Gastroesophageal sphincter (tissue), 4 donors: Measurements from ENCODE around the gene SDR42E1. TPM values are rescaled to one million over a fixed set of nuclear protein-coding genes. Genes with fewer than 3 reads are reported as not detected.
"Not testable (repeated sequence)": the region's sequence is repeated elsewhere in the genome, so short reads cannot be mapped to it uniquely, and the experiment has no call there.

Experiments
- ATAC-seq: fragments of 150-250 bp; one replicate; pipeline ENCODE4 v1.9.1; 2016; ENCODE audit warnings: mild to moderate bottlenecking, moderate library complexity
- H3K27ac ChIP-seq, 4 donors: fragments of 200-600 bp; sonication (generic) in 3 of 4; 1 replicate in 3 of 4; 2 replicates in 1 of 4; pipeline ENCODE4 v1.5.1; 2016 to 2019
- H3K27me3 ChIP-seq: fragments of 200-600 bp; sonication (generic); one replicate; pipeline ENCODE4 v1.5.1; 2019
- H3K36me3 ChIP-seq, 2 donors: fragments of 200-600 bp; sonication (generic); one replicate each; pipeline ENCODE4 v1.5.1; 2019; ENCODE audit warnings: control low read depth in 1 of 2
- H3K4me1 ChIP-seq, 3 donors: fragments of 200-600 bp; sonication (generic); 1 replicate in 2 of 3; 2 replicates in 1 of 3; pipeline ENCODE4 v1.5.1; 2016 to 2019; ENCODE audit warnings: control low read depth in 2 of 3
- H3K4me3 ChIP-seq, 2 donors: fragments of 200-600 bp; sonication (generic); one replicate each; pipeline ENCODE4 v1.5.1; 2019; ENCODE audit warnings: mild to moderate bottlenecking in 1 of 2, moderate library complexity in 1 of 2
- H3K9me3 ChIP-seq, 3 donors: fragments of 200-600 bp; sonication (generic); one replicate each; pipeline ENCODE4 v1.5.1; 2017 to 2019; ENCODE audit warnings: control low read depth in 2 of 3
- EP300 ChIP-seq: sonication (generic); formaldehyde crosslinking; IDR thresholded peaks from one replicate; pipeline ENCODE4 v1.6.1; 2017; ENCODE audit warnings: antibody characterized with exemption, mild to moderate bottlenecking
- POLR2A ChIP-seq, 2 donors: fragments of 450-650 bp; IDR thresholded peaks; one replicate each; pipeline ENCODE4 v1.6.1; 2017; ENCODE audit warnings: antibody characterized with exemption in 2 of 2, mild to moderate bottlenecking in 2 of 2, moderate library complexity in 1 of 2
- POLR2AphosphoS5 ChIP-seq: sonication (generic); formaldehyde crosslinking; IDR thresholded peaks from one replicate; pipeline ENCODE4 v1.6.1; 2017; ENCODE audit warnings: antibody characterized with exemption
- whole genome bisulfite sequencing, 2 donors: methylation state at CpG; one replicate each; pipeline ENCODE4 v1.1.5; 2018; ENCODE audit warnings: low coverage in 1 of 2; 5-methylcytosine and 5-hydroxymethylcytosine counted together
- total RNA-seq, 4 donors: library from RNA; depleted of rRNA; stranded (reverse); fragments of >200 nt; gene quantifications; one replicate each; pipeline ENCODE4 v1.1.0, GENCODE V29; 2016
- TF ChIP-seq, protein P1 (sequence below), 4 experiments: fragments of 200-600 bp in 2 of 4; fragments of 450-650 bp in 2 of 4; sonication (generic) in 1 of 4; IDR thresholded peaks; one replicate each; pipeline ENCODE4 v1.5.1; 2017 to 2019; ENCODE audit warnings: antibody characterized with exemption in 4 of 4, mild to moderate bottlenecking in 2 of 4, moderate library complexity in 2 of 4

SDR42E1 gene
- total RNA-seq, 4 donors from 2014 or later: 0.62 to 2.1 (median 1.7) TPM

DNA sequence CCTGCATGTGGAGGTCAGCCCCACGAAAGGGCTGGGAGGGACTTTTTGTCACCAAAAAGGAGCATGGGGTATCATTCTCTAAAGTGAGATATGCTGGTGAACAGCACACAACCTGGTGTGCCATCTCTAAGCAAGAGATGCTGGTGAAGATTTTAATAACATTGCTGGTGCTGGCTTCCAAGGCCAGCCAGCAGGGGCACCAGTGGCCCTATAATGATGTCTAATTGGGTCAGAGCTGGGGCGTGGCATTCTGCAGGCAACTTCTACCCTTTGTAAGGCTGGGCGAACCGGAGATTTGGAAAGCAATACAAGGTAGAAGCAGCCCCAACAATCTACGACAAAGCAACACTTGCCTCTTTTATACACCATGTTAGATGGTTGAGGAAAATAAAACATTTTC lies 16.8 kb downstream of the SDR42E1 start:
- H3K27me3 ChIP-seq: no peaks in the 10 kb centered on the region
- 93% methylated on average over 5 of the region's 5 CpGs; no CpG with 5 or more reads in 1 of the 2 donors for WGBS, 2 donors
- peaks cover 0 to 14% (median 5%) of the 10 kb centered on the region in 3 donors for H3K4me1 ChIP-seq
- H3K36me3 ChIP-seq: peaks cover 0 to 4% of the 10 kb centered on the region in 2 donors
- ATAC-seq: no peak
- no peaks in the 10 kb centered on the region for H3K9me3 ChIP-seq
- no peak overlapping the region for H3K4me3 ChIP-seq
- TF ChIP-seq, protein P1, sequence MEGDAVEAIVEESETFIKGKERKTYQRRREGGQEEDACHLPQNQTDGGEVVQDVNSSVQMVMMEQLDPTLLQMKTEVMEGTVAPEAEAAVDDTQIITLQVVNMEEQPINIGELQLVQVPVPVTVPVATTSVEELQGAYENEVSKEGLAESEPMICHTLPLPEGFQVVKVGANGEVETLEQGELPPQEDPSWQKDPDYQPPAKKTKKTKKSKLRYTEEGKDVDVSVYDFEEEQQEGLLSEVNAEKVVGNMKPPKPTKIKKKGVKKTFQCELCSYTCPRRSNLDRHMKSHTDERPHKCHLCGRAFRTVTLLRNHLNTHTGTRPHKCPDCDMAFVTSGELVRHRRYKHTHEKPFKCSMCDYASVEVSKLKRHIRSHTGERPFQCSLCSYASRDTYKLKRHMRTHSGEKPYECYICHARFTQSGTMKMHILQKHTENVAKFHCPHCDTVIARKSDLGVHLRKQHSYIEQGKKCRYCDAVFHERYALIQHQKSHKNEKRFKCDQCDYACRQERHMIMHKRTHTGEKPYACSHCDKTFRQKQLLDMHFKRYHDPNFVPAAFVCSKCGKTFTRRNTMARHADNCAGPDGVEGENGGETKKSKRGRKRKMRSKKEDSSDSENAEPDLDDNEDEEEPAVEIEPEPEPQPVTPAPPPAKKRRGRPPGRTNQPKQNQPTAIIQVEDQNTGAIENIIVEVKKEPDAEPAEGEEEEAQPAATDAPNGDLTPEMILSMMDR (IDR thresholded peaks at IDR 0.05): no peak
- TF ChIP-seq POLR2A (IDR thresholded peaks at IDR 0.05): no peak
- no peak for TF ChIP-seq POLR2AphosphoS5
- TF ChIP-seq EP300: no peak
- no peak overlapping the region for H3K27ac ChIP-seq

DNA sequence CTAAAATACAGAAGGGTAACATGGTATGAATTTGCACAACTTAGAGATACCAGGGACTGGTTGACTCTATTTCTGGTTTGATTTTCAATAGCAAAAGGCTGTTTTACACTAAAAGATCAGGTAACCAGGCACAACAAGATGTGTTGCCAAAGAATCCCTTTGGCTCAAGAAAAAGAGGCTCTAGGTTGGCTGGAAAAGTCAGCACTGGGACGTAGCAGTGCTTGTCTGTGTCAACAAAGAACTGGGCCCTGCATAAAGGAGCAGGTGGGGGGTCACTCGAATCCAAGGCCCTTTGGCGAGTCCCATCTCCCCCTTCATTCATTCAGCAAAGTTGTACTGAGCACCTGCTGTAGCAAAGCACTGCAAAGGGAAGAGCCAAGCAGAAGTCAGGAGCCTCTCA lies 18.4 kb downstream of the SDR42E1 start:
- WGBS, 2 donors: 0 to 14% methylated on average over 1 of the region's 3 CpGs
- Histone ChIP-seq H3K4me3 (no peak overlapping the region), H3K27me3 (no peaks in the 10 kb centered on the region), H3K4me1 (peaks cover 0 to 13% (median 5%) of the 10 kb centered on the region in 3 donors), H3K27ac (no peak overlapping the region), H3K36me3 (no peaks in the 10 kb centered on the region), H3K9me3 (no peaks in the 10 kb centered on the region)
- TF ChIP-seq POLR2AphosphoS5 (no peak), POLR2A (IDR thresholded peaks at IDR 0.05) (no peak), EP300 (no peak)
- TF ChIP-seq, protein P1 (IDR thresholded peaks at IDR 0.05): no peak
- ATAC-seq: no peak

DNA sequence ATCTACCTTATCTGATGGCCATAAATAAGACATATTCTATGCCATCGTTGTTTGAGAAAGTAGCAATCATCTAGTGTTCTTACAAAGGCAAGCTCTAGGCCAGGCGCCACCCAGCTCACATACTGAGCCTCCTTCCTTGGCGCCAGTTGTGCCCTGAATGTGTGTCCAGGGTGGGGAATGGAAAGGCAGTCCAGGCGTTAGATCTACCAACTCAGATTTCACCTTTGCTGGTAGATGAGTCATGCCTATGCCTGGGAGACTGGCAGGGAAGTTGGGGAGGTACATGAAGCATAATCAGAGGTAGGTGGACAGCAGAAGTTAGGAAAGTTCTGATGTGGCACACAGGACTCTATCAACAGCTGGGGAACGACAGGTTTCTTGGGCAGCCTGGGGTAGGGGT lies 23.6 kb downstream of the SDR42E1 start:
- no peaks in the 10 kb centered on the region for H3K4me1 ChIP-seq
- no peaks in the 10 kb centered on the region for H3K9me3 ChIP-seq
- H3K27me3 ChIP-seq: no peaks in the 10 kb centered on the region
- 60 to 96% methylated on average over 1 to 2 of the region's 5 CpGs for WGBS, 2 donors
- TF ChIP-seq, protein P1 (IDR thresholded peaks at IDR 0.05): no peak
- TF ChIP-seq EP300 (no peak), POLR2A (IDR thresholded peaks at IDR 0.05) (no peak), POLR2AphosphoS5 (no peak)
- H3K36me3 ChIP-seq: no peaks in the 10 kb centered on the region
- no peak for ATAC-seq
- no peak overlapping the region for H3K27ac ChIP-seq
- no peak overlapping the region for H3K4me3 ChIP-seq

DNA sequence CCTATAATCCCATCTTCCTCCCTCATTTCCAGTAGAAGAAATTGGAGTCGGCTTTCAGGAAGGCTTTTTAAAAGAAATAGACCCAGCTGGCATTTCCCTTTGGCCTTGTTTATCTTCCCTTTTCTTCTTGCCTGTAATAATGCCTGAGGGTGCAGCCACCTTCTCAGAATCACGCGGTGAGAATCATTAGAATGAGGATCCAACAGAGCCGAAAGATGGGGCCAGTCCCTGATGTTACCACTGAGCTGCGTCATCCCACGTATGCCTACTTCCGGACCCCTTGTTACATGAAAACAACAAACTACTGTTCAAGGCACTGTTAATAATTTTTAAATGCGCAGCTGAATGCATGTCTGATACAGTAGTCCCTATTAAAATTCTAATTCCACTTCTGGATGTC lies 24.1 kb downstream of the SDR42E1 start:
- Histone ChIP-seq H3K27me3 (no peaks in the 10 kb centered on the region), H3K4me3 (no peak overlapping the region), H3K27ac (no peak overlapping the region), H3K36me3 (no peaks in the 10 kb centered on the region), H3K4me1 (no peaks in the 10 kb centered on the region), H3K9me3 (no peaks in the 10 kb centered on the region)
- no peak for ATAC-seq
- TF ChIP-seq POLR2A (IDR thresholded peaks at IDR 0.05) (no peak), POLR2AphosphoS5 (no peak), EP300 (no peak)
- TF ChIP-seq, protein P1 (IDR thresholded peaks at IDR 0.05): no peak
- 75 to 91% methylated on average over 8 of the region's 8 CpGs for WGBS, 2 donors

DNA sequence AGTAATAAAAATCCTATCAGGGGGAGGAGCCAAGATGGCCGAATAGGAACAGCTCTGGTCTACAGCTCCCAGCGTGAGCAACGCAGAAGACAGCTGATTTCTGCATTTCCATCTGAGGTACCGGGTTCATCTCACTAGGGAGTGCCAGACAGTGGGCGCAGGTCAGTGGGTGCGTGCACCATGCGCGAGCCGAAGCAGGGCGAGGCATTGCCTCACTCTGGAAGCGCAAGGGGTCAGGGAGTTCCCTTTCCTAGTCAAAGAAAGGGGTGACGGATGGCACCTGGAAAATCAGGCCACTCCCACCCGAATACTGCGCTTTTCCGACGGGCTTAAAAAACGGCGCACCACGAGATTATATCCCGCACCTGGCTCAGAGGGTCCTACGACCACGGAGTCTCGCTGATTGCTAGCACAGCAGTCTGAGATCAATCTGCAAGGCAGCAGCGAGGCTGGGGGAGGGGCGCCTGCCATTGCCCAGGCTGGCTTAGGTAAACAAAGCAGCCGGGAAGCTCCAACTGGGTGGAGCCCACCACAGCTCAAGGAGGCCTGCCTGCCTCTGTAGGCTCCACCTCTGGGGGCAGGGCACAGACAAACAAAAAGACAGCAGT lies 33.8 kb downstream of the SDR42E1 start:
- not testable (repeated sequence) for H3K4me3 ChIP-seq
- 91 to 95% methylated on average over 7 to 16 of the region's 26 CpGs for whole genome bisulfite sequencing, 2 donors

More for the DNA sequence above, 33.8 kb downstream of the SDR42E1 start:
- not testable (repeated sequence) for H3K36me3 ChIP-seq, H3K27me3 ChIP-seq, H3K4me1 ChIP-seq, H3K27ac ChIP-seq, ATAC-seq
- H3K9me3 ChIP-seq: peaks cover 0 to 37% (median 0%) of the 10 kb centered on the region in 3 donors
